AML-193 (cell line): ENCODE measurements around the gene STK32B.
"Not testable (repeated sequence)": the region's sequence is repeated elsewhere in the genome, so short reads cannot be mapped to it uniquely, and the experiment has no call there.

Source experiments
- DNase-seq, 2 experiments: peaks; one replicate each; lab custom pipeline; 2025; lab: John Stamatoyannopoulos, UW

STK32B gene

DNA sequence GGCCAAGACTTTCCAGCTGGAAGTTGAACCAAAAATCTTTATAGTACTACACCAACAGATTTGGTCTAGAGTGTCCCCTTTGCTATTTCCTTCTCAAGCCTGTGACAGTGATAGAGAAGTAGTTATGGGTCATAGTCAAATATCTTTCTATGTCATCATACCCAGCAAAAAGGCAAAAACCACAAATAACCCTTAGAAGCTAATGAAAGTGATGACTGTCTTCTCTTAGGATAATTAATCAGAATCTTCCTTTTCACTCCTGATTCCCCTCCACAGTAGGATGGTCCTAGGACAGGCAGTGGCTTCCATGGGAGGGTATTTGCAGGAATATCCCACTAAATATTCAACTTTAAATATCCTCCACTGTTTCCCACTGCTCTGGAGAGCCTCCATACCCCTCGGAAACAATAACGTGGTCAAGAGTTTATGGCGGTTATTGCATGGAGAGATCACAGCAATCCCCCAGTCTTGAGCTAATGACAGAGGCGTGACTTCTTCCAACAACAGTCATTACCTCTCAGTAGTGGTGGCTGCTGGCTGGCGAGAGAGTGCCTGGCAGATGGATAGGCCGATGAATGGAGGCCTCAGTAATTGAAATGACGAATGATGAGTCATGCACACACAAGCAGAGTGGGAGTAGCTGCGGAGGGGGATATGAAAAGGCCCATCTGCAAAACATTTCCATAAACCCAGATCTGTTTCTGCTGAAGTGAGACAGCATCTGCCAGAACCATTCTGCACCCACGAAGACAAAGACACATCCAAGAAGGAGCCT is 154.9 kb downstream of the STK32B start:
- no peak for DNase-seq

DNA sequence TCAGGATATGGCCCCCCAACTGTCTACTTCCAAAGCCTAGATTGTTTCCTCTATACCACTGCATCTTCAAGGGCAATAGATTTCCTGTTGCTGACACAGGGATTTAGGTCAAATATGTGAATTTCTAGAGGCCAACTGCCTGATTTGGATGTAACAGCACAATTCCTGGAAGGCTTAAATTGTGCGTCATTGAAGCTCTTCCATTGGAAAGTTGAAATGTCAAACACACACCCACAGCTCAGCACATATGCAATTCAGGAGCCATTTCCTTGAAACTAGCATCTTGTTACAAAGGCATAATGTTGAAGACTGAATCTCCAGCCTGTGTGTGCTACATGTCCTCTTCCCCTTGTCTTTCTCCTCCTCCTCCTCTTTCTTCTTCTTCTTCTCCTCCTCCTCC is 158.6 kb downstream of the STK32B start:
- DNase-seq, result no peak

DNA sequence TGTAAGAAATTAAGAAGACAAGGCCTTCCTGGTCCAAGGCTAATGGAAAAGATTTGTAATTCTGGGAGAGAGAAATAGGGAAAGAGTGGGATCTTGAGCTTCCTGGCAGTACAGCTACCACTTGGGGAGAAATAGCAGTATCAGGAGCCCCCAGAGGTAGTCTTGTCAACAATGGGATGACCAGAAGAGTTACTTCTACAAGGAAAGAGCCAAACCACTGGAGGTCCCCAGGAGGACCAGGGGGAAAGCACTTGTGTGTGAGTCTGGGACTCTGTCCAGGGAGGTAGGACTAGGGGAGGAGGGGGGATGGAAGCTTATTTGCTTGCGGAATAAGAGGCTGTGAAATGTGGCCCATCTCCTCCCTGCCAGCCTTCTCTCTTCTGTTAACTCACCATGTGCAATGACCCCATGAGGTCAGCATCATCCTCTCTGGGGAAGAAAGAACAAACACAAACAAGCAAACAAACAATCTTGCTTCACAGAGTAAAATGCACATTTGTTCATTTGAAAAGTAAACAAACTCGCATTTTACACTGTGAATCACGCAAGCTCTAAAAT is 160.1 kb downstream of the STK32B start:
- no peak for DNase-seq

DNA sequence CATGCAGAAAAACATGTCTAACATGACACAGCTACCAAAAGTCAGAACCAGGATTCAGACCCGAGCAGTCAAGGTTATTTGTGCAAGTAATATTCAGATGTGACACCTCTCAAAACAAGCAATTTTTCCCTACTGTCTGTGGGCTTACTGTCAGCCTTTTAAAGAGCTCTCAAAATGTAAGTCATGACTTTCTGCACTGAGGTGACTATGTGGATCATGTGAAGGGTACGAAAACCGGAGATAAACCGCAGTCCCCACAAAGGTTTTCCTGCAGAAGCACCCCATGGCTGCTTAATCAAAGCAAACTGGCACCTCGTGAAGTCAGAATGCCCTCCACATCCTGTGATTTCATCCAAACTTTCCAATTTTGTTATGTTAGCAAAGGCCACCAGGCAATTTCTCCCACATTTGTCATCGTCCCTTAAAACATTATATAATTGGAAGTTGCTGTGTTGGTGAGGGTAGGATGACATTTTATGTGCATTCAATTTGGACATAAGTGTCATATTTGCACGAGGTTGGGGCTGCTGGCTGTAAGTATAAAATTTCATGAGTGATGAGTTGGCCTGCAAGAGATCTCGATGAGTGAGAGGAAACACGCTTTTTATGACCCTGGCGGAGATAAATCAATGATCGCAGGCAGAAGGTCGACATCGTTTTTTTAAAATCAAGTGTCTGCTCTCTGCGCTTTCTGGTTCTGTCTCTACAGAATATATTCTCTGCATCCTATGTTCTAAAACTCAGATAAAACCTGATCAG is 161.2 kb downstream of the STK32B start:
- DNase-seq, result no peak

DNA sequence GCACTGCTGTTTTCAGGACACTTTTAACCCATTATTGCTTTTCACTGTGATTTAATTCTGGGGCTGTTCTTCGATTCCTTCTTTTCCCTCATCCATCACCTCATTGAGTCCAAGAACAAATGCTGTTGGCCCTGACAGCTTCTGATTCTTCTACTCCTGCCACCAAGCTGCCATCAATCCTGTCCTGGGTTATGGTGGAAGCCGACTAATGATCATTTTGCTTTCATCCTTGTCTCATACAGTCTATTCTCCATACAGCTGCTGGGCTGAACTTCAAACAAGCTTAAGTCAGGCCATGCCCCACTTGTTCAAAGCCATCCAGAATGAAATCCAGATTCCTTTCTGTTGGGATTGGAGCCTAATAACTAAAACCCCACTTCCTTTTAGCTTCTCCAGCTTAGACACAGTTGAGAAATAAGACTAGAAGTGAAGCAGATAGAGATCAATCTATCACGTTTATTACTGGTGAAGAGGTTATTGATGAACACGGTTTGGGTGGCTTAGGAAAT is 161.9 kb downstream of the STK32B start:
- DNase-seq, result no peak

DNA sequence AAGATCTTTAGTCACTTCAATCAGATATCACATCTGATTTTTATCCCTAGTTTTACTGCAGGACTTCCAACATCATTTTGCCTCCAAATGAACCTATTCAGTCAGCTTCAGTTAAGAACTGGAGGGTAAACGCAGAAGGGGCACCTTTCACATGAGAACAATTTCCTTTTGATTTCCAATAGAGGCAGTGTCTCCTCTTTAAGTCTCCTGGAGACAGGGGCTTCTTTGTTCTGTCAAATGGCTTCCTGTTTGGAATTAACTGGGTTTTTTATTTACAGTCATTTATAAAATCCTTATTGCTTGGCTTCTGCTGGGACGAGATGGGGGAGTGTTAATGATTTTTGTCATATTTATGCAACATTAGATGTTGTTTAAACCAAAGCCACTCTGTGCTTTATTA is 164.0 kb downstream of the STK32B start:
- no peak for DNase-seq

DNA sequence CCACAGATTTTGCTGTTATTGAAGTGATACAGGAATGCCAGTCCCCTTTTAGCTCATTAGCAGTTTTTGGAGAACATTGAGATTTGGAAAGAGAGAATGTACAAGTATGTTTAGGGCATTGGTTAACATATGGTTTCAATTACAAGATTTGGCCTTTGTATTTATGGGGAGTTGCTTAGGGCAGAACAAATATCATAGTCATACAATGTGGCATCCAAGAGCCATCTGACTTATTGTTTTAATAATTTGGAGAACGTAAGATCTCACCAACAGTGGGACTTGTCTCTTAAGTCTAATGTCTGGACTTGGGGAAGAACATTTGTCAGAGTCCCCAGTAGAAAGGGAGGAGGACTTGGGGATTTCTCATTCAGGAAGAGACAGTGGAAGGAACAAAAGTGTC is 166.1 kb downstream of the STK32B start:
- no peak for DNase-seq

DNA sequence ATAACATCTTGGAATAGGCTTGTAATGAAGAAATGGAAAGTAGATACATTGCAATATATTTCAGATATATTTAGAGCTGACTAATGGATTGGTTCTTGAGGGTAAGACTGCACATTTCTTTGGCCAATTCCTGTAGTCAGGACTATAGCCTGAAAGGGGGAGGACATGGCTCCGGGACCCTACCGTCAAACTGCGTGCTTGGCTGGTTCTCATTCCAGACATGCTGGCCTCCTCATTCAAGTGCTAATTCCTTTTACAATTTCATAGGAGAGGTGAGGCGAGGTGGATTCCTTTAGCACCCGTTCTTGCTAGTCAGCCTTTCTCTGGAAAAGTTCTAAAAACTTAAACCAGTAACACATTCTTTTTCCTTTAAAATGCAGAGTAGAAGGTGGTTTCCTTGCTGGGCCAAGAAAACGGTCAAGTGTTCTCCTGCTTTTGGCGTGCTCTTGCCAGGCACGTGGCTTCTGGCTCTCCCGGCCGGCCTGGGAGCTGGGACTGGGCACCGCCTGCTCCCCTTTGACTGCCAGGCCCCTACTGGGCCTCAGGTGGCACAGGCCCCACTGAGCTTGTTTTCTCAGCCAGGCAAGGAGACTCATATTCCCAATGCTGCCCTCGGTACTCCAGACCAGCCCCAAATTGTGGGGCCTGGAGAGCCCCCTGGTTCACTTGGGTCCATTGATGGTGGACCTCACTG is 167.2 kb downstream of the STK32B start:
- no peak for DNase-seq

DNA sequence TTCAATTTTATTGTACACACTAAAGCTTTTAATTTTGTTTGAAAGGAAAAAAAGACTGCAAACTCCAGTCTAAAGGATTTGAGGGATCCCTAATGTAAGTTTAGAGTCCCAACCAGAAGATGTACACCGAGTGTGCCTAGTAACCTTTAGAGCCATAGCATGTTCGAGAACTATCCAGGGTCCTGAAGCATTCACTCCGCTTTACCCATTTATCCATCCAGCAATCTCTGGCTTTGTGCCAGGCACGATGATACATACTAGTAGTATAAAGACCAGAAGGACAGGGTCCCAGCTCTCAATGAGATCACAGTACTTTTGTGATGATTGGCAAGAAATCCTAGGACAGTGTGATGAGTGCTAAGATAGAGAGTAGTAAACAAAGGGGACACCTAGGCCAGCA is 168.7 kb downstream of the STK32B start:
- no peak for DNase-seq

DNA sequence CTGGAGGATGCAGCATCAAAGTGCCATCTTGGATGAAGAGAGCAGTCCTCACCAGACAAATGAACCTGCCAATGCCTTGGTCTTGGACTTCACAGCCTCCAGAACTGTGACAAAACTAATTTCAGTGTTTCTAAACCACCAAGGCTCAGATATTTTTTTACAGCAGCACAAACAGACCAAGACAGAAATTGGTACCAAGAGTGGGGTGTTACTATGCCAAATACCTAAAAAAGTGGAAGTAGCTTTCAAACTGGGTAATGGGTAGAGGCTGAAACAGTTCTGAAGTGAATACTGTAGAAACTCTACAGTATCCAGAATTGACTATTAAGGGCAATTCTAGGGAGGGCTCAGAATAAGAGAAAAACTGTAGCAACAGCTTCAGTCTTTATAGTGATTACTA is 170.8 kb downstream of the STK32B start:
- no peak for DNase-seq

DNA sequence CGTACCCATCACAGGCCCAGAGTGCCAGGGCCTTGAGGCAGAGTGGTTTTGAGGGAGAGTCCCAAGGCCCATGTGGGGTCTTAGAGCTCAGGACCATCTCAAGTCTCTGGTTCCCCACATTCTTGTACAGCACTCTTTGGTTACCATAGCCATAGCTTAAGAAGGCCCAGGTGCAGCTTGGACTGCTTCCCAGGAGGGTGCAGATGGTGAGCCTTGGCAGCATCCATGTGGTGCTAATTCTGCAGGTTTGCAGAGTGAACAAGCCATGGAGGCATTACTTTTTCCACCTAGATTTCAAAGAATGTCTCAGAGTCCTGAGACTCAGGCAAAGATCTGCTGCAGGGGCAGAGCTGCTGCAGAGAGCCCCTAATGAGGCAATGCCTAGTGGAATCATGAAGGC is 171.7 kb downstream of the STK32B start:
- DNase-seq, result no peak

DNA sequence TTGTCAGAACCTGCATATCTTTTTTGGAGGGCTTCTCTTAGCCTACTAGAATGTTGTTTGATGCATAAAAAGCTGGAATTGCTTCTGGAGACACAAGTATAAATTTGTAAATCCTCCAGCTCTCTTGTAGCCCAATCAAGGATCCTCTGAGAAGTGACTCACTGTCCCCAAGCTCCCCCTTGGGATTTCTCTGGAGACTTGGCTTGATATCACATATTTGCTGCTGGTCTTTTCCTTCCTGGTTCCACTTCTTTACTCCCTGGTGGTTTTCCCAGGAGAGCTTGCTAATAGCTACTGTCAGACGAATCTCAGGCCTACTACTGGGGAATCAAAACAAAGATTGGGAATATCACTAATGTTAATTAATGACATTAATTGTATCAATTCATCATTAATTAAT is 173.1 kb downstream of the STK32B start:
- no peak for DNase-seq

DNA sequence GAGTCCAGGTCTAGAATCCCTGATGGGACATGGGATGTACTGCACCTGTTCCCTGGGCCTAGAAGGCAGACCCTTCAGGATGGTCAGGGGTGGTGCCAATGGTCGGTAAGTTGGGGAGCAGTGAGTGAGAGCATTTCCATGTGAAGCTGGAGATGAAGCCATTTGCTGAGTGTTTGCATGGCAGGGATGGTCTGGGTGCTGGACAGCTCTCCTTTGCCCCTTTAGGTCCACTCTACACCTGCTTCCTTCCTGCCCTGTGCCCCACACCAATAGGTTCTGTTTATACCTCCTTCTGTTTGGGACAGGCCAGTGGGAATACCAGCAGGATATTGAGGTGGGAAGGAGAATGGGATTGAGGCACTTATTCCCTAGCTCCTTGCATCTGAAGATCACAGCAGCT is 181.3 kb downstream of the STK32B start:
- DNase-seq, result no peak

DNA sequence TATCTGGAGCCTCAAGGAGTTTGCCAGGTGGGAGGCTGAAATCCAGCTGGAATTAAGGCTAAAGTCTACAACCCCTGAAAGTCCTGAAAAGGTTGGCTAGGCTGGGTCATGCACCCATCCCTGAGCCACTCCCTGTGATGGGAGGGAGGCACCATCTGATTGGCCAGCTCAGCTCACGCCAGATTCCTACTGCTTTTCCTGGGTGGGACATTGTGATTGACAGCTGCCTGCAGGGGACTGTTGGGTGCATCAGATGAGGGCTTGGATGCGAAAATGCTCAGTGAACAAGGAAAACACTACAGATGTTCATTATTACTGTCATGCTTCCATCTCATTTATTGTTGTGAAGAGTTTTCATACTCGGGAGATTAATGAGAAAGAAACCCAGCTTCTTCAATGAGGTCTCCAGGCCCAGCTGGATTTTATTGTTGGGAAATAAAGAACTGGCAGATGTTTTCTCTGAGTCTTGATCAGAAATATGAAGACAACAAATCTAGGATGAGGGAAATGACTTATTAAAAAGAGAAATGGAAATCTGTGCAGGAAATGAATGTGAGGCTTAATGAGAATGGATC is 185.9 kb downstream of the STK32B start:
- no peak for DNase-seq

DNA sequence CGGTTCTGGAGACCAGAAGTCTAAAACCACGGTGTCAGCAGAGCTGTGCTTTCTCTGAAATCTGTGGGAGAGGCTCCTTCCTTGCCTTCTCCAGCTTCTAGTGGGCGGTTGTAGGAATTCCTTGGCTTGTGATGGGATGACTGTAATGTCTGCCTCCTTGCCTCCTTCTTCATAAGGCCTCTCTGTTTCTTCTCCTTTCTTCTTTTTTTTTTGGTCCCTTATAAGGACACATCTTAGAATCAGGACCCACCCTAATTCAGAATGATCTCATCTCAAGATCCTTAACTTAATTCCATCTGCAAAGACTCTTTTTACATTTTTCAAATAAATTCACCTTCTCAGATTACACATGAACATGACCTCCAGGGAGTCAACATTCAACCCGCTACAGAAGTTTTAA is 186.9 kb downstream of the STK32B start:
- DNase-seq, result no peak

DNA sequence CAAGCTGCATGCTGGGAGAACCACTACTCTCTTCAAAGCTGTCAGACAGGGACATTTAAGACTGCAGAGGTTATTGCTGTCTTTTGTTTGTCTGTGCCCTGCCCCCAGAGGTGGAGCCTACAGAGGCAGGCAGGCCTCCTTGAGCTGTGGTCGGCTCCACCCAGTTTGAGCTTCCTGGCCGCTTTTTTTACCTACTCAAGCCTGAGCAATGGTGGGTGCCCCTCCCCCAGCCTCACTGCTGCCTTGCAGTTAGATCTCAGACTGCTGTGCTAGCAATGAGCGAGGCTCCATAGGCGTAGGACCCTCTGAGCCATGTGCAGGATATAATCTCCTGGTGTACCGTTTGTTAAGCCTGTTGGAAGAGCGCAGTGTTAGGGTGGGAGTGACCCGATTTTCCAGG is 195.8 kb downstream of the STK32B start:
- DNase-seq, result not testable (repeated sequence)

DNA sequence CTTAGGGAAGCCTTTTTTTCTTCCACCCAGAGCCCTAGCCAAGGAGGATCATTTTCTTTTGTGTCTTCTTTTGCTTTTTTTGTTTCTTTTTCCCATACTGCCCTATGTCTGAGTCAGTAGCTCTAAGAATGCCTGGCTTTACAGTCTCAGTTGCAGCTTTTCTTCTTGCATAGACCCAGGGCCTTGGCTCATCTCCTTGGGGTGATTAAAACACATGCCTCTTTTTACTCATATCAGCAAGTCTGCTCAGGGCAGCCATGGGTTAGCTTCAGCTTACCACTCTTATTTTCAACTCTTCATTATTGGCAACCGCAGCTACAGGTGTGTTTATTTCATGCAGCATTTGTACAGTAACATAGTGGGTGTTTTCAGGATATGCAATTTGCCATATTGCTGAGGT is 196.5 kb downstream of the STK32B start:
- DNase-seq, result no peak

DNA sequence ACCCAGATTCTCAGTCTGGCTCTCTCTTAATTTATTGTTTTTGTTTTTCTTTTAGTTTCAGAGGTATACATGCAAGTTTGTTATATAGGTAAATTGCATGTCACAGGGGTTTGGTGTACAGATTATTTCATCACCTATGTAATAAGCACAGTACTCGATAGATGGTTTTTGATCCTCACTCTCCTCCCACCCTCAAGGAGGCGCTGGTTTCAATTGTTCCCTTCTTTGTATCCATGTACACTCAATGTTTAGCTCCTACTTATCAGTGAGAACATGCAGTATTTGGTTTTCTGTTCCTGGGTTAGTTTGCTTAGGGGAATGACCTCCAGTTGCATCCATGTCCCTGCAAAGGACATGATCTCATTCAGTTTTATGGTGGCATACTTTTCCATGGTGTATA is 198.4 kb downstream of the STK32B start:
- DNase-seq, result no peak

DNA sequence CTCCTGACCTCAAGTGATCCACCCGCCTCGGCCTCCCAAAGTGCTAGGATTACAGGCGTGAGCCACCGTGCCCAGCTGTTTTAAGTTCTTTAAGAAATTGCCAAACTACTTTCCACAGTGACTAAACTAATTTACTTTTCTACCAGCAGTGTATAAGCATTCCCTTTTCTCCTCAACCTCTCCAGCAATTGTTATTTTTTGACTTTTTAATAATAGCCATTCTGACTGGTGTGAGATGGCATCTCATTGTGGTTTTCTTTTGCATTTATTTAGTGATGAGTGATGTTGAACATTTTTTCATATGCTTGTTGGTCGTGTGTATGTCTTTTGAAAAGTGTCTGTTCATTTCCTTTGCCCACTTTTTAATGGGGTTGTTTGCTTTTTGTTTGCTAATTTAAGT is 199.3 kb downstream of the STK32B start:
- not testable (repeated sequence) for DNase-seq

DNA sequence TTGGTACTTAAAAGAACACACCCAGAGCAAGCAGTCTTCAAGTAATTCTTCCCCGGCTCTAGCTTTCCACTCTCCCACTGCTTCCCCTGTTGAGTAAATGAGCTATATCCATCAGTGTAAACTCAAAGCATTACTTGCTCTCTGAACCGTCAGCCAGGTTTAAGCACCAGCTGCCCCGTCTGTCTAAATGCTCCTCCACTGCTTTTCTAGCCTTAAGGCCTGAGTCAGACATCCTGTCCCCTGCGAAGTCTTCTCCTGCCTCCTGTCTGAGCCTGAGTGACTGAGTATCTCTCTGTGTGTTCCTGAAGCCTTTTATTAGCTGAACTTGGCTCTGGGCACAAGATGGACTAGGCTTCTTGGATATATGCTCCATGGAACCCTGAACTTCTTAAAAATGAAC is 205.1 kb downstream of the STK32B start:
- DNase-seq, result no peak

DNA sequence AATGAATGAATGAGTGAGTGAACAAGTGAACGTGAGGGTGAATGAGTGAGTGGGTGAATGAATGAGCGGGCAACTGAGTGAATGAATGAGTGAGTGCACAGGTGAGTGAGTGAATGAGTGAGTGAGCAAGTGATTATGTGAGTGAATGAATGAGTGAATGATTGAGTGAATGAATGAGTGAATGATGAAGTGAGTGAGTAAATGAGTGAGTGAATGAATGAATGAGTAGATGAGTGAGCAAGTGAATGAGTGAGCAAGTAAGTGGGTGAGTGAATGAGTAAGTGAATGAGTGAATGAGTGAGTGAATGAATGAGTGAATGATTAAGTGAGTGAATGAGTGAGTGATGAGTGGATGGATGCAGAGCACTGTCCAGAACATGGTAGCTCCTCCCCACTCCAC is 205.8 kb downstream of the STK32B start:
- no peak for DNase-seq

DNA sequence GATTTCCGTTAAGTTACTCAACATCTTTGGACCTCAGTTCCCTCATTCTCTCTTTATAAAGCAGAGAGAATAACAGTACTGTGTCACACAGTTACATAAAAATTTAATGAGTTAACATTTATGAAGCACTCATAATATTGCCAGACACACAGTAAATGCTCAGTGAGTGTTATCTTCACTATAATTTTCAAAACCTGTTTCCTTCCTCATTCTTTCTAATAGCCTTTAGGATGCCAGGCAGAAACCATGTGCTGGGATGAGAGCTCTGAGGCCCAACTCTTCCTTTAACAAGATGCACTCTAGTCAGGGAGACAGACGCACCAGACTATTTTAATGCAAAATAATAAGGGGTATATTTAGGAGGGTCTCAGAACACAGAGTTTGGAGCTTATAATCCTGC is 208.2 kb downstream of the STK32B start:
- no peak for DNase-seq
